ENCODE measurements around the gene ATP9B. TPM values are rescaled to one million over a fixed set of nuclear protein-coding genes. Genes with fewer than 3 reads are reported as not detected.

ATP9B gene
- total RNA-seq, 1 experiment from 2014 or later, result 25.5 TPM

GRCh38 chr18:79343567-79344207, 274.5 kb downstream of the ATP9B start:
- TF ChIP-seq CTCF (IDR thresholded peaks at IDR 0.05; ENCODE audit: unreplicated experiment), result no peak
- Mint-ChIP-seq H3K36me3 (ENCODE audit: insufficient read depth, unreplicated experiment) (peaks cover 44% of the 10 kb centered on the region), H3K9me3 (ENCODE audit: unreplicated experiment) (peaks cover 7% of the 10 kb centered on the region), H3K27ac (ENCODE audit: low read depth, unreplicated experiment) (no peak overlapping the region), H3K4me3 (ENCODE audit: unreplicated experiment) (no peak overlapping the region), H3K4me1 (ENCODE audit: insufficient read depth, unreplicated experiment) (no peaks in the 10 kb centered on the region), H3K27me3 (ENCODE audit: insufficient read depth, unreplicated experiment) (no peaks in the 10 kb centered on the region)
- ChIA-PET CTCF (no interaction called here), POLR2A (no interaction called here)
- DNase-seq (ENCODE audit: unreplicated experiment), result no peak
- intact Hi-C loops (cut with micrococcal nuclease), result no loop called here
- BruUV-seq (replicated peaks), result no TSS peak

- H3K4me1 Mint-ChIP-seq (ENCODE audit: insufficient read depth, unreplicated experiment), result no peaks in the 10 kb centered on the region
- no peaks in the 10 kb centered on the region for H3K27me3 Mint-ChIP-seq (ENCODE audit: insufficient read depth, unreplicated experiment)
- no peak for DNase-seq (ENCODE audit: unreplicated experiment)
- POLR2A ChIA-PET, result no interaction called here
- no TSS peak for BruUV-seq (replicated peaks)
- no peak for TF ChIP-seq CTCF (IDR thresholded peaks at IDR 0.05; ENCODE audit: unreplicated experiment)
- peaks cover 45% of the 10 kb centered on the region for H3K36me3 Mint-ChIP-seq (ENCODE audit: insufficient read depth, unreplicated experiment)
- H3K4me3 Mint-ChIP-seq (ENCODE audit: unreplicated experiment), result no peak overlapping the region
- no peak overlapping the region for H3K27ac Mint-ChIP-seq (ENCODE audit: low read depth, unreplicated experiment)
- peaks cover 2% of the 10 kb centered on the region for H3K9me3 Mint-ChIP-seq (ENCODE audit: unreplicated experiment)
- intact Hi-C loops (cut with micrococcal nuclease), result no loop called here
- CTCF ChIA-PET, result no interaction called here
These were observed 275.0 kb downstream of the ATP9B start for GRCh38 chr18:79344208-79344581.

- TF ChIP-seq CTCF (IDR thresholded peaks at IDR 0.05; ENCODE audit: unreplicated experiment), result no peak
- no peak for DNase-seq (ENCODE audit: unreplicated experiment)
- no peaks in the 10 kb centered on the region for H3K4me1 Mint-ChIP-seq (ENCODE audit: insufficient read depth, unreplicated experiment)
- H3K9me3 Mint-ChIP-seq (ENCODE audit: unreplicated experiment), result no peaks in the 10 kb centered on the region
- peaks cover 45% of the 10 kb centered on the region for H3K36me3 Mint-ChIP-seq (ENCODE audit: insufficient read depth, unreplicated experiment)
- BruUV-seq (replicated peaks), result no TSS peak
- intact Hi-C loops (cut with micrococcal nuclease), result no loop called here
- CTCF ChIA-PET, result no interaction called here
- POLR2A ChIA-PET, result no interaction called here
- H3K27me3 Mint-ChIP-seq (ENCODE audit: insufficient read depth, unreplicated experiment), result no peaks in the 10 kb centered on the region
- no peak overlapping the region for H3K27ac Mint-ChIP-seq (ENCODE audit: low read depth, unreplicated experiment)
- H3K4me3 Mint-ChIP-seq (ENCODE audit: unreplicated experiment), result no peak overlapping the region
These were observed 276.2 kb downstream of the ATP9B start for GRCh38 chr18:79345366-79345765.

DNA sequence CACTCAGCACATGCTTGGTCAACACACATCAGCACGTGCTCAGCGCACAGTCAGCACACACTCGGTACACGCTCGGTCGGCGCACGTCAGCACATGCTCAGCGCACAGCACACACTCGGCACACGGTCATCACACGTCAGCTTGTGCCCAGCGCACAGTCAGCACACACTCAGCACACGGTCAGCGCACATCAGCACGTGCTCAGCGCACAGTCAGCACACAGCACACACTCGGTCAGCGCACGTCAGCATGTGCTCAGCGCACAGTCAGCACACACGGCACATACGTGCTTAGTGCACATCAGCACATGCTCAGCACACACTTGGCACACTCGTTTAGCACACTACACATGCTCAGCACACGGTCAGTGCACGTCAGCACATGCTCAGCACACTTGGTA, 276.8 kb downstream of the ATP9B start:
- no peaks in the 10 kb centered on the region for H3K27me3 Mint-ChIP-seq (ENCODE audit: insufficient read depth, unreplicated experiment)
- peaks cover 47% of the 10 kb centered on the region for H3K36me3 Mint-ChIP-seq (ENCODE audit: insufficient read depth, unreplicated experiment)
- DNase-seq (ENCODE audit: unreplicated experiment), result no peak
- no TSS peak for BruUV-seq (replicated peaks)
- TF ChIP-seq CTCF (IDR thresholded peaks at IDR 0.05; ENCODE audit: unreplicated experiment), result no peak
- H3K4me3 Mint-ChIP-seq (ENCODE audit: unreplicated experiment), result no peak overlapping the region
- no peaks in the 10 kb centered on the region for H3K9me3 Mint-ChIP-seq (ENCODE audit: unreplicated experiment)
- CTCF ChIA-PET, result no interaction called here
- no peak overlapping the region for H3K27ac Mint-ChIP-seq (ENCODE audit: low read depth, unreplicated experiment)
- POLR2A ChIA-PET, result no interaction called here
- intact Hi-C loops (cut with micrococcal nuclease), result no loop called here
- no peaks in the 10 kb centered on the region for H3K4me1 Mint-ChIP-seq (ENCODE audit: insufficient read depth, unreplicated experiment)
